ENCODE measurements around the gene LMAN2. TPM values are rescaled to one million over a fixed set of nuclear protein-coding genes. Genes with fewer than 3 reads are reported as not detected.

LMAN2 gene
- total RNA-seq, 1 experiment from 2014 or later = 273 TPM

GRCh38 chr5:177327539-177328522 is 23.6 kb downstream of the LMAN2 start:
- DNase-seq (ENCODE audit: low read depth) = peak; percentile 53

DNA sequence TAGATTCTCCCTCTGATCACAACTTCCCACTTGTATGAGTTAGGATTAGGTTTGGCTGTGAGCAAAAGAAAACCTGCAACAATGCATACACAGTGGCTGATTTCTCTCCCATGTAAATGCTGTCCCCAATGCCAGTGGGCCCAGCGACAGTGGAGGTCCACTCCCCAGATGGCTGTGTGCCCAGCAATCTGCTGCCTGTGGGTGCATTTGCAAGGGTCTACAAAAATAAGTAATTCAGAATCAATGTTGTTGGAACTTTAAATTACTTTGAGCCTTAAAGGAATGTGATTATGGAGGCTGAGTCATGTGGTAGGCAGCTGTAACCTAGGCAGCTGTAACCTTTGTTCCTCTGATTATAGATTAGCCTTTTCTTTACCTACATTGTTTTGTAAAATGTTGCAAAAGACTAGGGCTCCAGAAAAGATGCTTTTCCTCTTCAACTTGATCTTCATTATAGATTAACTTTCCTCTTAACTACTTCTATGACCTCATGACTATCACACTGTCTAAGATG is 25.5 kb downstream of the LMAN2 start:
- DNase-seq (ENCODE audit: low read depth) = no peak

DNA sequence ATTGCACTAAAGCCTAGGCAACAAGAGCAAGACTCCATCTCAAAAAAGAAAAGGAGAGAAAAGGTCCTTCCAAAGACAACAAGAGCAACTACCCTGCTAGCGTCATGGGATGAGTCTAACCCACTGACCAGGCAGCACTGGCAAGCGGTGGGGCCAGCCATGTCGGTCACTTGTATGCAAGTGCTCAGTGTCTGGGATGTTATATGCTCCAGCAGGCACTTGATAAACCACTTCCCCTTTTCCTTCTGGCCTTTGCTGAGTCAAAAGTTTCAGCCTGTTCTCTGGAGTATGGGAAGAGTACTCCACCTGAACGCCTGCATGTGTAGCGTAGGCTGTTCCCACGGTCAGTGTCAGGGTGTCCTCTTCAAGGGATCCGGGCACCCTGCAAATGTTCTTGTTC is 30.6 kb downstream of the LMAN2 start:
- no peak for DNase-seq (ENCODE audit: low read depth)

GRCh38 chr5:177319913-177320588 is 31.4 kb downstream of the LMAN2 start:
- DNase-seq (ENCODE audit: low read depth) = no peak

DNA sequence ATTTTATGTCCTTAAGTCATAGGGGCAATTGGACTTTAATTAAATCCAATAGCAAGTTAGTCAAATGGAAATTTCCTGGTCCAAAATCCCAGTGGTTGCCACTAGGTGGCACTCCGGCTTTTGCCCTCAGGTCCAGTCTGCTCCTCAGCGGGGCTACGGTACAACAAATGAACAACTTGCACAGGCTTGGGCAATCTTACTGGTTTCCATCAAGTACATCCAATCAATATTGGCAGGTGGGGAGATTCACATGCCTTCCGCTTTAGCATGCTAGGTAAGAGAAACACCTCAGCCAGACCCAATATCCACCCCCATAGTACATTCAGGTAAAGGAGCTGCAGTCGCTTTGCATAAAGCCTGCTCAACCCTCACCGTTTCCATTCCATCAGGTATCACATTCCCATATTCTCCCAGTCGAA is 33.5 kb downstream of the LMAN2 start:
- peak; percentile 63 for DNase-seq (ENCODE audit: low read depth)

- DNase-seq (ENCODE audit: low read depth) = no peak
Measured at GRCh38 chr5:177316005-177316404, 35.5 kb downstream of the LMAN2 start.

DNA sequence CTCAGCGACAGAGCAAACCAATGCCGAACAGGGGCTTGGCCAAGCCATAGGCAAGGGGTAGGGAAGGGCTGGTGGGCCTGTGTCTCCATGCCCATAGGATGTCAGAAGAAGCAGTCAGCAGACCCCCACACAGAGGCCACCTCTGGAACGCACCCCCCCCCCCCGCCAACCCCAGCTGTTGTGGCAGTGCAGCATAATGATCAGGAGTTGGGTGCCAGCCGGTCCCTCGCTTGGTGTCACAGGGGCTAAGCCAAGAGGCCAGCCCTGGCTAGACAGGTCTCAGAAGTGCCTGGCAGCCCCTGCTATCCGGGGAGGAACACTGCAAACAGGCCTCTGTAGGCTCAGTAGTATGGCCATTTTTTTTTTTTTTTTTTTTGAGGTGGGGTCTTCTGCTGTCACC is 36.1 kb downstream of the LMAN2 start:
- DNase-seq (ENCODE audit: low read depth) = no peak

GRCh38 chr5:177314376-177315342 is 36.8 kb downstream of the LMAN2 start:
- DNase-seq (ENCODE audit: low read depth) = no peak

DNA sequence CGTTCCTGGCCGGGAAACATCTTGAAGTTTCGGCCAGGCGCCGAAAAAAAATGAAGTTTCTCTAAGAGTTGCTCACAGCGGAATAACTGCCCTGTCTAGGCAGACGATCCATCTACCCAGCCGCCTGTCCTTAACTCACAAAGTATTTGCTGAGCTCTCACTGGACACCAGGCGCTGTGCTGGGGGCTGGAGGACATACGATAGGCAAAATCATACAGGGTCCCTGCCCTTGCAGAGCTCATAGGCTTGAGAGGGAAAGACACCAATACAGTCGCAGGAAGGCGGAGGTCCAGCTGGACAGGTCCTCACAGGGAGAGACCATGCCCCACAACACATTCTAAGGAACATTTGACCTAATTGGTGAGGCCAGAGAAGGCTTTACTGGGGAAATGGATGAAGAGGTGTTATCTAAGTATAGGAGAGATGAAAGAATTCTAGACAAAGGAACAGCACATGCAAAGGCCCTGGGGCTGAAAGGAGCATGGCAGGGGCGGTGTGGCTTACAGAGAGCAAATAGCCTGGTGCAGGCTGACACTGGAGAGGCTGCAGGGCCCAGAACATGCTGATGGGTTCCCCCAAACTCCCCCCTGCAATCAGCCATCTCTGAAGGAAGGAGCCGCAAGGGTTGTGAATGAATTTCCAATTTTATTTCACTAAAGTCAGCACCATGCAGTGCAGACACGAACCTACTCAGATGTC is 37.8 kb downstream of the LMAN2 start:
- DNase-seq (ENCODE audit: low read depth) = no peak

DNA sequence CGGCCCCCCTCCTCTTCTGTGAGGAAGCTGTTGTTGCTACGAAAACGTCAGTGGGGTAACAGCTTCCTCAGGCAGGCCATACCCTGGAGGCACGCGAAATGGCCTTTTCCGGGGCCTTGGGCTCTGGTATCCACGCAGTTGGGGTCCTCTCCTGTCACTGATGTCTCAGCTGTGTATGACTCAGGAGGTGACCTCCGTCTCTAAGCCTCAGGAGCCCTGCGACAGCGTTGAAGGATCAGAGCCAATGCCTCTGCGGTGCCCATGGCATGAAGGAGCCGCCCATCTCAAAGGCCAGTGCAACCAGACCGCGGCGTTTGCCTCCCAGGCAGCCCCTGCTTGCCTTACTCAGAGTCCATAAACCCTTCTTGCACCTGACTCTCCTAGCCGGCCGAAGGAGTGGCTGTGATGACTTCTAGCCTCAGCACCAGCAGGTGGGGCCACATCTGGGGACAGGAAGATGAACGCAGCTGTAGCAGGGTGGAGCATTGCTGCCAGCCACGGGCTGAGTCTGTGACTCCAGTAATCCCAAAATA is 38.8 kb downstream of the LMAN2 start:
- peak; percentile 63 for DNase-seq (ENCODE audit: low read depth)

- peak; percentile 95 for DNase-seq (ENCODE audit: low read depth)
Measured at GRCh38 chr5:177311723-177312648, 39.5 kb downstream of the LMAN2 start, which contains the start of gene MXD3. TSS of gene MXD3 (minus strand) at chr5:177311898. CDS start at chr5:177311830, 68 bp downstream.

GRCh38 chr5:177311392-177311722 is 40.1 kb downstream of the LMAN2 start:
- DNase-seq (ENCODE audit: low read depth) = peak; percentile 28

GRCh38 chr5:177310757-177311391 is 40.6 kb downstream of the LMAN2 start:
- DNase-seq (ENCODE audit: low read depth) = peak; percentile 44

DNA sequence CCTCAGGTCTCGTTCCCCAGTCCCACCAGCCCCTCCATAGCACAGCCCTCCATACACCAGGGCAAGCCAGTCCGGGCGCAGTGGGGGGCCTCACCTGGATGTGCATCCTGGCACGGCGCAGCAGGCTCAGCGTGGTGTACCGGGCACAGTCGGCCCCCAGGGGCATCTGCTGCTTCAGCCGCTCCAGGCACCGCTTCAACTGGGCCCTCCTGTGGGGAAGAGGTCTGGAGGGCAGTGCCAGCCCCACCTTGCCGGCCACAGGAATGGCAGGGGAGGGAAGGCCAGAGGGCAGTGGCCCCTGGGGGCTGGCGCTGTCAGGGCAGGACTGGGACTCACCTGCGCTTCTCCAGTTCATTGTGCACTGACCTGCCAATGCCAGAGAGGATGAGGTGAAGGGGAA is 41.1 kb downstream of the LMAN2 start:
- DNase-seq (ENCODE audit: low read depth) = no peak

GRCh38 chr5:177309351-177310191 is 41.9 kb downstream of the LMAN2 start:
- peak; percentile 54 for DNase-seq (ENCODE audit: low read depth)

DNA sequence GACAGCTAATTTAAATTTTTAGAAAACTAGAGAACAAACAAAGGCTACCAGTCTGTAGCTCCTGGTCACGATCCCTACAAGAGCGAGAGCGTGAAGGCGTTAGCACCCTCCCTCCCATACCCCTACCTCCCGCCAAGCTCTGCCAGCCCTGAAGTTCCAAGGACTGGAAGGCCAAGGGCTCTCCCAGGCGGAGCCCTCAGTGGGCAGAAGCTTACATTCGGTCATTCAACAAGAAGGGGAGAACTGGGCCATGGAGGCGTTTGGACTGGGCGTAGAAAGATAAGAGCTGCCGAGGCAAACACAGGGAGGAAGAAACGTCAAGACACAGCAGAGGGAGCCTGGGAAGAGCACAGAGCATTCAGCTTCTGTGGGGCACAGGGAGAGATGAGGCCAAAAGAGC is 42.7 kb downstream of the LMAN2 start:
- DNase-seq (ENCODE audit: low read depth) = no peak

DNA sequence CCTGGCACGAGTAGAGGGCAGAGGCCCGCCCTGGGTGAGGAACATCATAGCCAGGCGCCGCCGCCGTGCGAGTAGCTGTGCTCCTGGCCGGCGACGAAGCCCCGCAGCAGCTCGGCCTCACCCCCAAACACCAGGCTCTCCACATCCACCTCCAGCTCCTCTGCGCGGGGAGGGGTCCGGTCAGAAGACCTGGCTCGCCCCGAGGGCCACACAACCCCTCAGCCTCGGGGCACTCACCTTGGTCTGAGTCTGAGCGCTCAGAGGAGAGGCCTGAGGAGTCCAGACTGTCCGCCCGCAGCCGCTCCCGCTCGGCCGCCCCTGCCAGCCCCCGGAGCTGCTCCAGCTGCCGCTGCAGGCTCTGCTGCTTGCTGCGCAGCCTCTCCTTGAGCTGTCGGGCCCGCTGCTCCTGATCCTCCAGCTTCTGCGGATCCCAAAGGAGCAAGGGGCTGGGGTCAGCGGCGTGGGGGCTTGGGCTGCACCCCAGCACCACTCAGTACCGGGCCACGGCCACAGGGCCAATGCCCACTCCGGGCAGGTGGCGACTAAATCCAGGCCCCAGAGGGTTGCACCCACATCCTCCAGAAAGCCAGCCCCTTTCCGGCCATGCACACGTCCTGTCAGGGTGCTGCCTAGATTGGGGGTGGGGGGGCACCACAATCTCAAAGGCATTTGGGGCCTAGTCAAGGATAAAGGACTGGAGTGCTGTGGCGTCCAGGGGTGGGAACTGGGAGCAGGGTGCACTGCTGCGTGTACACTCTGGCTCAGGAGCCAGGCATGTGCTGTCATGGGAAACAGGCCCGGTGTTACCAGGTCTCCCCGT is 43.7 kb downstream of the LMAN2 start:
- no peak for DNase-seq (ENCODE audit: low read depth)

All from RPMI7951 (cell line).